Fibroblast of the conjunctiva (primary cell): ENCODE data around the gene DUSP22.

Source experiments
- DNase-seq: peaks from one replicate; pipeline ENCODE4 v3.0.0-alpha.2; 2010; ENCODE audit warnings: low read depth

Gene DUSP22

DNA sequence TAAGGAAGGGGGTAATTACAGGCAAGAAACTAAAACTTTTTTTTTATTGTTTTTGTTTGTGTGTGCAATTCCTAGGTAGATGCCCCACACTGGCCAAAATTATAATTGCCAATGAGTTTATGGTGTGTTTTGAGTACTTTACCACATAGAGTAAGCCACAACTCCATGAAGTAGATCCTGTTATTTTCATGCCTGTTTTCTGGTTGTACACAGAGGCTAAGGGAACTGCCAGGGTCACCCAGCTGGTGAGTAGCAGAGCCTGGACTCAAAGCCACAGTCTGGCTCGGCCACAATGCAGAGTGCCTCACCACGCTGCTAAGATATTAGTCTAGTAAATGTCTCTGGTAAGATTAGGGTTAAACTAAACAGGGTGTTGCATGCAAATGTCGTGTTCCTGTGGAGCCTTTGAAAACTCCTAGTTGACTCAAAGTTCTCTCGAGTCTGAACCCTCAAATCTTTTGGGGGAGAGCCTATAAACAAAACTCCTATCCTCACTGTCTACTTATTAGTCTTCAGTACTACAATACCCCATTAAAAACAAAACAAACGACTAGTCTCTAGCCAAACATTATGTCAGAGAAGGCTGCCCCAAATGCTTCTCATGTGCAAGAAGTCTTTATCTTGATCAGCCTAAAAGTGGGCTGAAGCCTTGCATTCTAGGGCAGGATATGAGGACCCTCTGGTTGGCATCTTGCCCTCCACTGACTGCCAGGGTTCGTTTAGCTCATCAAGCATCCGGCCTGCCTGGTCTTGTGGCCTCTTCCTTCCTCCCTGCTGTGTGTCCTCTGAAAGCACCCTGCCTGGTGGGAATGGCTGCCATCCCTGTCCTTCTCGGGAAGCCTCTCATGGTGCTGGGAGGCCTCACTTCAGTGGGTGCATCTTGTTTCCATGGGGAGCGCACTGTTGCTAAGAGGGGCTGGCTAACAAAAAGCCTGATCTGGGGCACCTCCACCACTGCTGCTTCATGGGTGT lies 4.2 kb downstream of the DUSP22 start:
- no peak for DNase-seq

GRCh38 chr6:297571-298232 lies 5.4 kb downstream of the DUSP22 start:
- DNase-seq: no peak

- DNase-seq: no peak
Observed at GRCh38 chr6:298233-299103, 6.2 kb downstream of the DUSP22 start.

DNA sequence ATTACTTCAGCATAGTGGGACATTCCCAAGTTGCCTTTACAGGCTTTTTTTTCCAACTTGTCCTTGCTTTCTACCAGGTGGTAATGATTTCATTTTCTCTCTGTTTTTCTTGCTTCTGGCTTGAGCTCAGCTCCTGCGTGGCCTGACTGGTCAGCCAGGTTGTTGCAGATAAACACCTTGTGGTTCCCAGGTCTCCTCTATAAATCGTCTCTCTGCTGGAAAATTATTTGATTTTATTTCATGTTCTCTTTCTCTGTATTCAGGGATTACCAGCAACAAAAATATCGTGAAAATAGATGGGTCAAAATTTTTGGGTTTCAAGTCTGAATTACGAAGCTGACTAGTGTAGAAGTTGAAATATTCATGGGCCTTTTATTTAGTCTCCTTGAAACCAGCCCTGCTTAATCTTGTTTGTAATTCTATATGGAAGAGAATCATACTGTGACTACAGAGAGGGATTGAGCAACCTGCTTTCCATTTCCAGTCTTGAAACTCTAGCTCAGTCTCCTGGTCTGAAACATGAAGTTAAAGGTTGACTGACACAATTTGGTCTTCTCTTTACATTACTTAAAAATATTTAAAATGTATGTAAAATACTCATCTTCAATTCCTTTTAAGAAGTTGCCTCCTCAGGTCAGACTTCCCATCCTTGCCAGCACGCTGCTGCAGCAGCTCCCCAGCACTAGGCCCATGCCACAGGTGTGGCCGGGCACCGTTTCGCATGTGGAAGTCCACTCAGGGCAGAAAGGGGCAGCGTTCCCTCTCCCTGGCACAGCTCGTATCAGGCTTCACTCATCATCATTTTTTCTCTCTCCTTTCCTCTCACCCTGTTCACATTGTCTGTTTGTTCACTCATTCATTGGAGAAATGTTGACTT lies 7.1 kb downstream of the DUSP22 start:
- DNase-seq: no peak

DNA sequence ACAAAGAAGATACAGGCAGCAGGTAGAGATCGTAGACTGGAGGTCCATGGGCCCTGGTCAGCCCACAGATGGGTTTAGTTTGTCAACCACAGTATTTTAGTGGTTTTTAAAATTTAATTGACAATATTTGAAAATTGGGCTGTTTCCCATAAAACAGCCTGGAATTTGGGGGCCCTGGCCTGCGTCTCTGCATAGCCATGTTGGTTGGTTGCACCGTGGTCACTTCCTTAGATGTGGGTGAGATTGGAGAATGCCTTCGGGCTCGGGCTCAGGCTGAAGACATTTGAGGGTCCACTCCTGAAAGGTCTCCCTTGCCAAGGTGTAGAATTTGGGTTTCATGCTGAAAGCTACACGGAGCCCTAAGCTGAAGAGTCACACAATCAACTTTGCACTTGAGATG lies 7.7 kb downstream of the DUSP22 start:
- DNase-seq: no peak

GRCh38 chr6:300494-301198 lies 8.4 kb downstream of the DUSP22 start:
- no peak for DNase-seq

- no peak for DNase-seq
Observed at GRCh38 chr6:301526-301925, 9.2 kb downstream of the DUSP22 start.

GRCh38 chr6:301929-302705 lies 9.8 kb downstream of the DUSP22 start:
- DNase-seq: no peak

DNA sequence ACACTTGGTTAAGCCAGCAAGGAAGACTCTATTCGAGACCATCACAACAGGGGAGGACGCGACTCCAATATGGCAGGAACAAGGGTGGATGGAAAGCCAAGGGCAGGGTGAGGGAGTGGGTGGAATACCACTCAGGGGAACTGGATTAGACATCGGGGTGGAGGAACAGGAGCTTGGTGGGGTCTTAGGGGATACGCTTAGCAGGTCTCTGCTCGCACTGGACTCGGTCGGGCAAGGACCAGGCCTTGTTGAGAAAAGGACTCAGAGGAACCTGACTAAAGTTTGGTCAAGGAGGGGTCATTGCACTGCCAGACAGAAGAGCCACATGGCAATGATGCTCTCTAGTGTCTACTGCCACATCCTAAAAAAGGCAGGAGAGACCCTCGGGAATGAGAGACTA lies 10.5 kb downstream of the DUSP22 start:
- no peak for DNase-seq

GRCh38 chr6:303263-303662 lies 11.0 kb downstream of the DUSP22 start:
- no peak for DNase-seq

GRCh38 chr6:303948-304558 lies 11.8 kb downstream of the DUSP22 start:
- no peak for DNase-seq

GRCh38 chr6:304833-305370 lies 12.6 kb downstream of the DUSP22 start:
- DNase-seq: no peak

DNA sequence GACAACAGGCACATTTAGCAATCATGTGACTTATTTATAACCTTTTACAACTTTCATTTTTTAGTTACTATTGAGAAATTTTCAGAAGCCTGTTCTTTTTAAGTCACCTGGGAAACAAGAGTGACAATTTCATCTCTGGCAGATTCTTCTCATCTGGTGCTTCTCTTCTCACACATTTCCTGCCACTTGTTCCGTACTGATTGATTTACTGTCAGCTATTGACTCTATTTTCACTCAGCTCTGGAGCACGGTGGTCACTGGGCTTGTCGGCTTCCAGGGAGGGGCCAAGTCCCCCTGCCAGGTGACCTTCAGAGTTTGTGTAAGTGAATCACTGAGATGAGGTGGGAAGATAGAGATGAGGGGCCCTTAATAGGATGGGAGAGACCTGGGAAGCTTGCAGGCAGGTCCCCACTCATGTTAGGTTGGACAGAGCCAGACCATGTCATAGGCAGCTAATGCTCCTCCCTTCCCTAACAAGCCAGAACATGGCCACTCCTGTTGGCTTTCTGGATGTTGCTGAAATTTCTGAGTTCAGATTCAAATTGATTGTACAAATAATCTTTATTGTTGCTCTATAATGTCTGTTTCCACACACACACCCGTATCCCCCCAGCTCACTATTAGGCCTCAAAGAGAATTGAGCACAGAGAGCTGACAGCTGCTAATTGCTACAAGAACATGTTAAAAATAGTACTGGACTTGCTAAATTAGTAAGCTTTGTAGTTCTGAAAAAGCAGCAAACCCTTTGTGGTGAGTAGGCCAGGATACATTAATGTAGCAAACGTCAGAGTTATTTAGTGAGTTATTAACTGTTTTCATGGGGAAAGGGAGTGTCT lies 13.3 kb downstream of the DUSP22 start:
- no peak for DNase-seq

DNA sequence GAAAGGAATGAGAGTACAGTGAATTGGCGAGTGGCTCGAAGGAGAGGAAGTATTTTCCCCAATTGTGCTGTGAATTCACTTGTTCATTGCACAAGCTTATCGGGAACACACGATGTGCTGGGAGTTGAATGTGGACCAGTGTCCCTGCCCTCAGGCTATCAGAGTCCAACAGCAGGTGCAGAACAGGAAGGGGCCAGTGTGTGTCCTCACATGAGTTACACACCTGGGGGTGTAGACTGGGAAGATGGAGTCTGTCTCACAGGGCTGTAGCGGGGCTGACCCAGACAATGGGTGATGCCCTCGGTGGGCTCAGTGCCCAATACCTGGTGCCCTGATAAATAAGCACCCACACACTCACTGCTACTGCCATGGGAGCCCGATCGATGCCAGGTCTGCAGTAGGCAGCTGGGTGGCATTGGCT lies 14.4 kb downstream of the DUSP22 start:
- DNase-seq: no peak

GRCh38 chr6:307065-307814 lies 15.0 kb downstream of the DUSP22 start:
- DNase-seq: no peak

- DNase-seq: no peak
Observed at GRCh38 chr6:307874-308273, 15.6 kb downstream of the DUSP22 start.

GRCh38 chr6:308307-308706 lies 16.0 kb downstream of the DUSP22 start:
- DNase-seq: no peak

DNA sequence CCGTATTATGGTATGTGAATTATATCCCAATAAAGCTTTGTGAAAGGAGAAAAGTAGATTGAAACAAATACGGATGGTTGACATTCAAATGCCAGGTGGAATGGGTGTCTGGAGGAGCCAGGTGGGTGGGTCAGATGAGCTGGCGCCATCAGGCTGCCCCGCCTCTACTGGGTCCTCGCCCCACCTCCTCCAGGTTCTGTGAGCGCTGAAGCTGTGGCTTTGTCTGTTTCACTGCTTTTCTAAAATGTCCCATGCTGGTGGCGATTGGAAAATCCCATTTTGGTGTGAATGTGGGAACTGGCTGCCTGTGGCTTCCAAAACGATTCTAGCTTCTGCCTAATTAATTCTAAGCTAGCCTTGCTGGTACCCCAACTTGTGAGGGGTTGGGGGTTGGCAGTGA lies 16.5 kb downstream of the DUSP22 start:
- DNase-seq: no peak
